ENCODE data around the gene TP53I3.
"Not testable (repeated sequence)": the region's sequence is repeated elsewhere in the genome, so short reads cannot be mapped to it uniquely, and the experiment has no call there.

TP53I3 gene

DNA sequence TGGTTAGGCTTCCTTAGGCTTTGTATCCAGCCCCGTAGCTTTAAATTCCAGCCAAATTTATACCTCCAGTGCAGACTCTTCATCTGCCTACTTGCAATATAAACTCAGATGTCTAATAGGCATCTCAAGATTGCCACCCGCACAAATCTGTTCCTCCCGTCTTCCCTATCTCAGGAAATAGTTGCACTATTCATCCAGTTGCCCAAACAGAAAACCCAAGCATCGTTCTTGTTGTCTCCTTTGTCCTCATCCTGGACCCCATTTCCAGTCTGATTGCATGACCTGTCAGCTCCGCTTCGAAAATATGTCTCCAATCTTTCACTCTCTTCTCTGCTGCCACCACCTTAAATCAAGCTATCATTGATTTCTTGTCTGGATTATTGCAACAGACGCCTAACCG, 32.8 kb downstream of the TP53I3 start:
- DNase-seq = no peak

DNA sequence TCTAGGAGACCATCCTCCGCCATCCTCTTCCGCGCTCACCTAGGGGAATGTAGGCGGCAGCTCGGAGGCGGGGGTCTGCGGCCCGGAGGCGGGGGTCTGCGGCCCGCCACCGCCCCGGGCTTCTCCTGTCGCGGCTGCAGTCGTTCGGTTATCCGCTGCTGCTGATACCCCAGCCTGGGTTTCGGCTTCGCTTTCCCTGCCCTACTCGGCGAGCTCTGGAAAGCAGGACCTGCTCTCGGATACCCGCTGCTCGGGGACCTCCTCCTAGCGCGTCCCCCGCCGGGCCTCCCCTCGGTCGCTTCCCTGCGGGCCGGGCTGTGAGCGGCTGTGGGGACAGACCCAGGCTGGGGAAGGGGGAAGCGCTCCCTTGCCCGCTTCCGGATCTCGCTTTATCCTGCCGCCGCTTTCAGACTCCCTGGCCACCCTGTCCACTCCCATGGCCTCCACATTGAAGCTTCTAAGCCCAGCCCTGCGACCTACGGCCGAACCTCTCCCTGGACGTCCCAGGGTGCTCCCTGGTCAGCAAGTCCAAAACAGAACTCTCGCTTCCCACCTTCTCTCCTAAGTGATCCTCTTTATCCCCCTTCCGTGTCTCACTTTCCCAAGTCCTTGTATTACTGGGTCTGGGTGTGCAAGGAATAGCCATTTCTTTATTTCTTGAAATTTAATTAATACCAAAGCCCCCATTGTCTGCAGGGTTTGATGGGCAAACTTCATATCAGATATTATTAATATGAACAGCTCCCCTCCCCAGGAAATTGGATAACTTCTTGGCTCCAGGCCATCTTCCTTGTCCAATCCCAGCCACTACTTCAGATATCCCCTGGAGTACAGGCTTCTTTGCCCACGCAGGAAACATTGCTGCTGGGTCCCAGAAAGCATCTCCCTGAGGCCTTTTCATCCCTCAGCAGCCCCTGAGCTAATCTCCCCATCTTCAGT, 34.3 kb downstream of the TP53I3 start:
- no peak for DNase-seq

DNA sequence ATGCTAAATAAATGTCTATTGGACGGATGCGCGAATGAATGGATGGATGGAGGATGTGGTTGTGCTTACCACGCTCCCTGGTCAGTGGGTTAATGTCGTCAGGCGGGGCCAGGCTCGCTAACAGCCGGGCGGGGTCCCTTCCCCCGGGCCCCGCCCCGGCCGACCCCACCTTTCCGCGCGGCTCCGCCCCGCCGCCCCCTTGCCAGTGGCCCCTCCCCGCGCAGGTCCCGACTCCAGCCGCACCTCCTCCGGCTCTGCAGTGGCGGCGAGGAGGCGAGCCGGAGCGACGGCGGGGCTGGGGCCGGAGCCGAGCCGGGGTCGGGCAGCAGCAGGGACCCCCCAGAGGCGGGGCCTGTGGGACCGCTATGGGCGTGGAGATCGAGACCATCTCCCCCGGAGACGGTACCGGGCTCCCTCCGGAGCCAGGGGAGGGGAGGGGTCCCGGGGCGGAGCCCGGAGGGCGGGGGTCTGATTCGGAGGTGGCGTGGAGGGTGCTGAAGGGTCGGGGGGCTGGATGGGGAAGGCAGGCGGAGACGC, 35.1 kb downstream of the TP53I3 start, which contains the start of gene FKBP1B:
TSS of gene FKBP1B (plus strand) at position 257 of the 537 bp plus-strand sequence. CDS start at position 366, 109 bp downstream.
- DNase-seq = peak; percentile 35 to 64

DNA sequence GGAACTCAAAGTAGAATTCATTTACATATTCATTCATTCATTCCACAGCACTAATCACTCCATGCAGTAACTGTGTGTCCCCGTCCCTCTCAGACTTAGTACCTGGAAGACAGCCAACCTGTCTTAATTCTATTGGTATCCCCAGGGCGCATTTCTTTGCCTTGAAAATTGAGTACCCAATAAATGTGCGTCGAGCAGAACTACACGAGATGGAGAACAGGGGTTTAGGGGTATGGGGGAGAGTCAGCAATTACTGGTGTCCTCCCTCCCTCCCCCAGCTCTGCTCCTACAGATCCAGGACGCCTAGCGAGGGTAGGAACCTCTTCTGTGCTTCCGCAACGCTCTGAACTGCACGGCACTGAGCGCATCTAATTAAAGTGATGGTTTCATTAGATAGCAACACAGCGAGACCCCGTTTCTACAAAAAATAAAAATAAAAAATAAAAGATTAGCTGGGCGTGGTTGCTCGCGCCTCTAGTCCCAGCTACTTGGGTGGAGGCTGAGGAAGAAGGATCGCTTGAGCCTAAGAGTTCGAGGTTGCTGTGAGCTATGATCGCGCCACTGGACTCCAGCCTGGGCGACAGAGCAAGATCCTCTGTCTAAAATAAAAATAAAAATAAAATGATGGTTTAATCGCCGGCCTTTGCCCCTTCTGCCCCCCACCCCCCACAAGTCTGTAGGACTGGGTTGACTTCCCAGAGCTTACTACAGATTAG, 35.7 kb downstream of the TP53I3 start:
- DNase-seq = no peak

DNA sequence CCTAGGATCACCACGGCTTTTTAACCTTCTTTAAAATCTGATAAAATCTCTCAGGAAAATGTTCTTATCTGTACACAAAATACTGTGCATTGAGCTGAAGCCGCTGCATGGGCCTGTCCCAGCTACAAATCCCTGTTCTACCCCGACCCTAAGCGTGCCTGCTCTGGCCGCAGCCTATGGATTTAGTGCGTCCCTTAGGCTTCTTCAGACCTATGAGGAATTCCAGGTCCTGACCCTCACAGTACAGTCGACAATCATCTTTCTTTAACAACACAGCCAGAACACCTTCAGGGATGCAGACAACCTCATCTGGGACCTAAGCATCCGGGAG, 37.0 kb downstream of the TP53I3 start:
- DNase-seq = no peak

DNA sequence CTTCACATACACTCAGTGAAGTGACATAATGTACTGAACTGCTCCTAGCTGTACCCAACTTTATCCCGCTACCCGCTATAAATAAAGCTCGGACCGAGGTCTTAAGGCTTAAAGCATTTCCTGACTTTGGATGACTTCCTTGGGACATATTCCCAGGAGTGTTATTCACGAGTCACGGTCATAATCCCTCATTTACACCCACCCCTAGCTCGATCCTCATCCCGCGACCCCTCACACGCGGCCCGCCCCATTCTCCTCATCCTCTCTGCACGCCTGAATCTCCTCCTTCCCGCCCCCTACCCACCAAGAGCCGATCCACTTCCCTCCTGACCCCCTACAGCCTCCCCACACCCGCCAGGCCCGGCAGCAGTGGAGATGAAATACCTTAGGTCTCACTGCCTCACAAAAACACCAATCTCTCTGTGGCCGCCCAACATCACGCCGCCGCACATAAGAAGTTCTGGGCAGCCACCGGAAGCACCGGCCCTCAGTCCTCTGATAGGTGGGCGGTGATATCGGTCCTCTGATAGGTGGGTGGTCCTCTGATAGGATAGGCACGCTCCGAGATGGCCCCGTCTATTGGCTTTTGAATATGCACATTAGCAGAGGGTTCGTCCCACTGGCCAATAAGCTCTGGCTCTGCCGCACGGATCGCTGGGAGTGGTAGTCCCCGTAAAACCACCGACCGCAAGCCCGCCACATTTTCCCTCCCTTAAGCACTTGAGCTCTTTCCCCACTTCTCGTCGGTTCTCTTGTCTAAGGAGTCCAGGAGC, 37.5 kb downstream of the TP53I3 start, which contains the start of gene WDCP:
TSS of gene WDCP (minus strand) at position 462 of the 773 bp plus-strand sequence. CDS start 7,897 bp downstream, outside the sequence.
- DNase-seq = peak; percentile 96

DNA sequence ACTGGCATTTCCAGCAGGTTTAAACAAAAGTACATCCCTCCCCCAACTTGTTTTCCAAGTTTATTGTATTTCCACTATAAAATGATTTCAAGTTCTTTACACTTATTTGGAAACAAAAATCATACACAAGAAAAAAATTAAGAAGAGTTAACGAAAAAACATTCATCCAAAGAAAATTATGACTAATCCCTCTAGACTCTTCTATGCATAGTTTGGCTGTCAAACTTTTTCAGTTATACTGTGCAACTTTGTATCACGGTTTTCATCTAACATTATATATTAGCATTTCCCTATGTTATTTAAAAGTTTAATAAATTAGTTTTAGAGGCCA, 38.1 kb downstream of the TP53I3 start:
- no peak for DNase-seq

DNA sequence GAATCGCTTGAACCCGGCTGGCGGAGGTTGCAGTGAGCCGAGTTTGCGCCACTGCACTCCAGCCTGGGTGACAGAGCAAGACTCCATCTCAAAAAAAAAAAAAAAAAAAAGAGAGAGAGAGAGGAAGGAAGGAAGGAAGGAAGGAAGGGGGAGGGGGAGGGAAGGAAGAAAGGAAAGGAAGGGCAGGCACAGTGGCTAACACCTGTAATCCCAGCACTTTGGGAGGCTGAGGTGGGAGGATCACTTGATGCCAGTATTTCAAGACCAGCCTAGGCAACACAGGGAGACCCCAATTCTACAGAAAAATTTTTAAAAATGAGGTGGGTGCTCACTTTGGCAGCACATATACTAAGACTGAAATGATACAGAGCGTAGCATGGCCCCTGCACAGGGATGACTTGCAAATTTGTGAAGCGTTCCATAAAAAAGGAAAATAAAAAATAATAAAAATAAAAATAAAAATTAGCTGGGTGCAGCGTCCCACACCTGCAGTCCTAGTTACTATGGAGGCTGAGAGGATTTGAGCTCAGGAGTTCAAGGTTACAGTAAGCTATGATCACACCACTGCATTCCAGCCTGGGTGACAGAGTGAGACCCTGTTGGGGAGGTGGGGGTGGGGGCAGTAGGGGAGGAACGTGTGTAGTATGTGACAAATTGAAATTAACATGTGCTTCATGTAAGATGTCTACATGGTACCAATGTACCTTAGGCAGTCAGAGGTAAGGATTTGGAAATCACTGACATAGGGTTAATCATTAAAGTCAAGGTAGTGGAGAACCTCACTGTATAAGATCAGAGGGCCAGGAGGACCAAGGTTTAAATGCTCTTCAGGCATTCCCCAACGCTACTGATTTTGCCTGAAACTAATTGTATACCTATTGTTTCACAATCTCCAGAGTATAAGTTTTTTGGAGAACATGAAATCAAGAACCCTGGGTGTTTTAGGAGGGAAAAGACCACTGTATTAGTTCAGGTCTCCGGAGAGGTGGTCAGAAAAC, 38.8 kb downstream of the TP53I3 start:
- DNase-seq = no peak

DNA sequence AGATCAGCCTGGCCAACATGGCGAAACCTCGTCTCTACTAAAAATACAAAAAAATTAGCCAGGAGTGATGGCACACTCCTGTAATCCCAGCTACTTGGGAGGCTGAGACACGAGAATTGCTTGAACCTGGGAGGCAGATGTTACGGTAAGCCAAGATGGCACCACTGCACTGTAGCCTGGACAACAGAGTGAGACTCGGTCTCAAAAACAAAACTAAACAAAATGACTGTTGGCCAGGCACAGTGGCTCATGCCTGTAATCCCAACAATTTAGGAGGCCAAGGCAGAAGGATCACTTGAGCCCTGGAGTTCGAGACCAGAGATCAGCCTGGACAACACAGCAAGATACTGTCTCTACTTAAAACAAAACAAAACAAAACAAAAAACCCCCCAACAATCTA, 41.5 kb downstream of the TP53I3 start:
- not testable (repeated sequence) for DNase-seq

DNA sequence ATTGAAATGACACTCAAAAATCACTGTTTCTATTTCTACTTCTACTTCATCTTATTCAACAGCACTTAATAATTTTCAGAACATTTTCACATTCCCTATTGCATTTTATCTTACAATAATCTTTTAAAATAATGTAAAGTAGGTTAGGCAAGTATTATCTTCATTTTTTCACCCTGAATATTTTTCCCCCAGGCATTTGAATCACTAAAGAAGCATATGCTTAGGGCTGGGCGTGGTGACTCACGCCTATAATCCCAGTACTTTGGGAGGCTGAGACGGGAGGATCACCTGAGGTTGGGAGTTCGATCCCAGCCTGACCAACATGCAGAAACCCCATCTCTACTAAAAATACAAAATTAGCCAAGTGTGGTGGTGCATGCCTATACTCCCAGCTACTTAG, 44.1 kb downstream of the TP53I3 start:
- DNase-seq = no peak

DNA sequence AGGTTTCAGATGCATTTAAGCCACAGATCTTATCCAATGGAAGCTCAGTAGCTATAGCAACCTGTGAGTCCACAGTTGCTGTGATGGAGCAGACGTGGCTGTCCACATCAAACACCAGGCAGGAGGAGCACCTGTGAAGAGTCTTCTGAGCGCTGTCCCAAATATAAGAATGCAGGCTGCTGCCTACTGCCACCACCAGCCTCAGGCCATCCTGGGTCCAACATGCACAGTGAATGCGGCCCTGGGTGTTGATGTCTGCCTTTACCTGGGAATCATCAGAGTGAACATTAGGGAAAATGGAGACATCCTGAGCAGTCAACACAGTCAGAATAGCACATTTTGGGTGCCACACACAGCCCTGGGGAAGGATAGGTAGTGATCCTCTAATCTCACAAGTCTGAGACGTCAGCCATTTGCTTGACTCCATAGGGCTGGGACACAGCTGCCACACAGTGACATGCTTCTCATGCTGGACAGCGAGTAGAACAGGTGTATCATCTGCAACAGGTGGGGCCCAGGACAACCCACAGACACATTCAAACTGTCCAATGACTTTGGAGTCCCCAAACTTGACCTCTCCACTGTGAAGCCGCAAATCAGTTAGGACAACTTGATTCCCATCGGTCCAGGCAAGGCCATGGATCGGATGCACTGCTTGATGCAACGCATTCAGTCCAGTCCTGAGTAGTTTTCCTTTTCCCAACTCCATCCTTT, 45.7 kb downstream of the TP53I3 start:
- DNase-seq = no peak

All from CD4-positive, alpha-beta T cell treated with Interleukin-4 for 1 hour (primary cell).